GM15510 (cell line): ENCODE data around the gene OAF.

Experiments
- POLR2A ChIP-seq: IDR thresholded peaks from 3 replicates; pipeline ENCODE4 v1.6.1; 2011; ENCODE audit warnings: borderline replicate concordance; ENCODE audit not compliant: insufficient read length; ENCODE audit errors: extremely low read depth

OAF gene

GRCh38 chr11:120220747-120221037 lies 9.9 kb downstream of the OAF start:
- TF ChIP-seq POLR2A, result no peak

- no peak for TF ChIP-seq POLR2A
These were observed 10.4 kb downstream of the OAF start for GRCh38 chr11:120221115-120221752.

GRCh38 chr11:120222916-120223315 lies 12.1 kb downstream of the OAF start:
- TF ChIP-seq POLR2A, result no peak

- TF ChIP-seq POLR2A, result no peak
These were observed 13.0 kb downstream of the OAF start for GRCh38 chr11:120223793-120224192.

GRCh38 chr11:120224361-120224760 lies 13.5 kb downstream of the OAF start:
- TF ChIP-seq POLR2A, result no peak

- no peak for TF ChIP-seq POLR2A
These were observed 14.4 kb downstream of the OAF start for GRCh38 chr11:120224972-120225909.

GRCh38 chr11:120226242-120226641 lies 15.4 kb downstream of the OAF start:
- TF ChIP-seq POLR2A, result no peak

GRCh38 chr11:120226714-120227113 lies 15.9 kb downstream of the OAF start:
- TF ChIP-seq POLR2A, result no peak

GRCh38 chr11:120227228-120227852 lies 16.5 kb downstream of the OAF start:
- TF ChIP-seq POLR2A, result no peak

- no peak for TF ChIP-seq POLR2A
These were observed 18.1 kb downstream of the OAF start for GRCh38 chr11:120228794-120229384.

- no peak for TF ChIP-seq POLR2A
These were observed 18.9 kb downstream of the OAF start for GRCh38 chr11:120229451-120230424.

GRCh38 chr11:120230433-120231071 lies 19.7 kb downstream of the OAF start:
- no peak for TF ChIP-seq POLR2A

- no peak for TF ChIP-seq POLR2A
These were observed 21.1 kb downstream of the OAF start for GRCh38 chr11:120231963-120232362.
